ENCODE data around the gene CGNL1. TPM values are rescaled to one million over a fixed set of nuclear protein-coding genes. Genes with fewer than 3 reads are reported as not detected.
A peak's percentile ranks its signal among the peaks of the same experiment; 100 is the strongest.

CGNL1 gene
- total and polyA plus RNA-seq, 4 donors, result 14.5 to 30.9 (median 19.1) TPM

DNA sequence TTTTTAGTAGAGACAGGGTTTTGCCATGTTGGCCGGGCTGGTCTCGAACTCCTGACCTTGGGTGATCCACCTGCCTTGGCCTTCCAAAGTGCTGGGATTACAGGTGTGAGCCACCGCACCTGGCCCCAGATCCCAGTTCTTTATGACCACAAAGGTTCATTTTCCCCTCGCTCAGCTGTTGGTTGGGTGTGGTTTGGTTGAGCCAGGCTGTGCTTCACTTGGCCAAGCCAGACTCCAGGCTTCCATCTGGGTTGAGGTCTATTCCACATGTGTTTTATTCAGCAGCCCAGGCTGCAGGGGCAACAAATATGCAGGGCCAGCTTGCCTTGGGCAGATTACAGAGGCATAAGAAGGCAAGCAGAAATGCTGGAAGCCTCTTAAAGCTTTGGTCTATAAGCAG is 13.7 kb downstream of the CGNL1 start:
- Histone ChIP-seq H3K27me3 (ENCODE audit: control insufficient read depth, insufficient read depth, low read length) (no peaks in the 10 kb centered on the region), H3K36me3 (ENCODE audit: control insufficient read depth, insufficient read depth, low read length) (no peaks in the 10 kb centered on the region), H3K4me1 (ENCODE audit: control insufficient read depth, insufficient read depth, low read length) (peaks cover 26% of the 10 kb centered on the region), H3K4me3 (ENCODE audit: low read depth, low read length) (no peak overlapping the region), H3K27ac (ENCODE audit: low read depth, low read length) (no peak overlapping the region), H3K9me3 (ENCODE audit: control insufficient read depth, insufficient read depth, low read length) (peaks cover 1% of the 10 kb centered on the region)
- DNase-seq (ENCODE audit: low read depth in 4 of 6, low spot score in 6 of 6), result no peak
- 100% methylated on average over 3 of the region's 4 CpGs for WGBS (ENCODE audit: insufficient coverage)

DNA sequence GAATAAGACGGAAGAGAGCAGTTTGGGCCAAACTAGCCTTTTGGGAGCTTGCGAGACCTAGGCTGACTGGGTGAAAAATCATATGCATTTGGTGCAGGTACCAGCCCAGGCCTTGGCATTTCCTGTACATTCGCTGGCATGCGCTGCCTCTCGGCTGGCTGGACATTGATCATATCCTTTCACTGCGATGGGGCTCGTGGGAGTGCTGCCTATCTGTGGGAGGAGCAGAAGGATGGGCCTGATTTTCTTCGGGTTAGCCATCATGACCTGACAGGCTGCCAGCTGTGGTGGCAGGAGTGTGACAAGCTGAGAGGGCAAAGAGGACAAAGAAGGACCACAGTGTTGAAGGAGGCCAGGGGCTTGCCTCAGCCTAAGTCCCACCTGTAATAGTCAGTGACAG is 14.3 kb downstream of the CGNL1 start:
- Histone ChIP-seq H3K4me1 (ENCODE audit: control insufficient read depth, insufficient read depth, low read length) (peaks cover 26% of the 10 kb centered on the region), H3K4me3 (ENCODE audit: low read depth, low read length) (no peak overlapping the region), H3K27ac (ENCODE audit: low read depth, low read length) (no peak overlapping the region), H3K27me3 (ENCODE audit: control insufficient read depth, insufficient read depth, low read length) (no peaks in the 10 kb centered on the region), H3K36me3 (ENCODE audit: control insufficient read depth, insufficient read depth, low read length) (no peaks in the 10 kb centered on the region), H3K9me3 (ENCODE audit: control insufficient read depth, insufficient read depth, low read length) (peaks cover 1% of the 10 kb centered on the region)
- DNase-seq (ENCODE audit: low read depth in 4 of 6, low spot score in 6 of 6), result no peak
- WGBS (ENCODE audit: insufficient coverage), result 94% methylated on average over 8 of the region's 8 CpGs

- 100% methylated on average over 1 of the region's 2 CpGs for WGBS (ENCODE audit: insufficient coverage)
Observed at GRCh38 chr15:57391537-57391936, 15.2 kb downstream of the CGNL1 start.

GRCh38 chr15:57393061-57393460 is 16.8 kb downstream of the CGNL1 start:
- WGBS (ENCODE audit: insufficient coverage), result no CpG with 5 or more reads among the region's 2 CpGs
- Histone ChIP-seq H3K27me3 (ENCODE audit: control insufficient read depth, insufficient read depth, low read length) (no peaks in the 10 kb centered on the region), H3K36me3 (ENCODE audit: control insufficient read depth, insufficient read depth, low read length) (no peaks in the 10 kb centered on the region), H3K9me3 (ENCODE audit: control insufficient read depth, insufficient read depth, low read length) (peaks cover 1% of the 10 kb centered on the region), H3K27ac (ENCODE audit: low read depth, low read length) (no peak overlapping the region), H3K4me3 (ENCODE audit: low read depth, low read length) (no peak overlapping the region), H3K4me1 (ENCODE audit: control insufficient read depth, insufficient read depth, low read length) (peaks cover 8% of the 10 kb centered on the region)
- no peak for DNase-seq (ENCODE audit: low read depth in 4 of 6, low spot score in 6 of 6)

More at GRCh38 chr15:57391537-57391936, 15.2 kb downstream of the CGNL1 start:
- Histone ChIP-seq H3K4me3 (ENCODE audit: low read depth, low read length) (no peak overlapping the region), H3K27ac (ENCODE audit: low read depth, low read length) (no peak overlapping the region), H3K36me3 (ENCODE audit: control insufficient read depth, insufficient read depth, low read length) (no peaks in the 10 kb centered on the region), H3K4me1 (ENCODE audit: control insufficient read depth, insufficient read depth, low read length) (peaks cover 20% of the 10 kb centered on the region), H3K9me3 (ENCODE audit: control insufficient read depth, insufficient read depth, low read length) (peaks cover 1% of the 10 kb centered on the region), H3K27me3 (ENCODE audit: control insufficient read depth, insufficient read depth, low read length) (no peaks in the 10 kb centered on the region)
- no peak for DNase-seq (ENCODE audit: low read depth in 4 of 6, low spot score in 6 of 6)

DNA sequence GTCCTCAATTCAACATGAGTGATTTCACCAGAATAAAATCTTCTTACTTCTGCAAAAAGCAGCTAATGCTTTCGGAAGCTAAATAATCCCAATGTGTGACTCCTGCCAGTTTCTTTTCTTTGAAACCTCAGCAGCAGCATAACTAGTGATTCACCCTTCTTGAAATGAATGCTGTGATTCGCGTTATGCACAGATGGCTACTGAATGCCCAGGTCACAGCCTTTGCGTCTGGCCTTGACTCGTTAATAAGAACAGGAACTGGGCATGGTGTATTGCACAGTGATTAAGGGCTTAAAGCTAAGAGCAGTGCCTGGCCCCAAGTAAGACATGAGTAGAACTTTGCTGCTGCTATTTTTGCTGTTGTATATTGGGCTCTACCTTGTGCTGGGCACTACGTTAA is 19.0 kb downstream of the CGNL1 start:
- Histone ChIP-seq H3K4me1 (ENCODE audit: control insufficient read depth, insufficient read depth, low read length) (peaks cover 3% of the 10 kb centered on the region), H3K36me3 (ENCODE audit: control insufficient read depth, insufficient read depth, low read length) (no peaks in the 10 kb centered on the region), H3K27me3 (ENCODE audit: control insufficient read depth, insufficient read depth, low read length) (no peaks in the 10 kb centered on the region), H3K27ac (ENCODE audit: low read depth, low read length) (peak overlapping the region; percentile 42), H3K9me3 (ENCODE audit: control insufficient read depth, insufficient read depth, low read length) (peaks cover 1% of the 10 kb centered on the region), H3K4me3 (ENCODE audit: low read depth, low read length) (no peak overlapping the region)
- 28% methylated on average over 5 of the region's 6 CpGs for WGBS (ENCODE audit: insufficient coverage)
- peak in 2 of 6 donors; percentile 36 to 45 for DNase-seq (ENCODE audit: low read depth in 4 of 6, low spot score in 6 of 6)

- Histone ChIP-seq H3K27me3 (ENCODE audit: control insufficient read depth, insufficient read depth, low read length) (no peaks in the 10 kb centered on the region), H3K27ac (ENCODE audit: low read depth, low read length) (no peak overlapping the region), H3K4me1 (ENCODE audit: control insufficient read depth, insufficient read depth, low read length) (peaks cover 8% of the 10 kb centered on the region), H3K9me3 (ENCODE audit: control insufficient read depth, insufficient read depth, low read length) (no peaks in the 10 kb centered on the region), H3K36me3 (ENCODE audit: control insufficient read depth, insufficient read depth, low read length) (no peaks in the 10 kb centered on the region), H3K4me3 (ENCODE audit: low read depth, low read length) (no peak overlapping the region)
- WGBS (ENCODE audit: insufficient coverage), result 100% methylated on average over 3 of the region's 6 CpGs
- DNase-seq (ENCODE audit: low read depth in 4 of 6, low spot score in 6 of 6), result no peak
Observed at GRCh38 chr15:57398336-57398735, 22.0 kb downstream of the CGNL1 start.

- H3K4me1 ChIP-seq (ENCODE audit: control insufficient read depth, insufficient read depth, low read length), result peaks cover 13% of the 10 kb centered on the region
- no peaks in the 10 kb centered on the region for H3K9me3 ChIP-seq (ENCODE audit: control insufficient read depth, insufficient read depth, low read length)
- no peaks in the 10 kb centered on the region for H3K27me3 ChIP-seq (ENCODE audit: control insufficient read depth, insufficient read depth, low read length)
- no peak for DNase-seq (ENCODE audit: low read depth in 4 of 6, low spot score in 6 of 6)
- no peak overlapping the region for H3K4me3 ChIP-seq (ENCODE audit: low read depth, low read length)
- no peaks in the 10 kb centered on the region for H3K36me3 ChIP-seq (ENCODE audit: control insufficient read depth, insufficient read depth, low read length)
- WGBS (ENCODE audit: insufficient coverage), result no CpG with 5 or more reads among the region's 1 CpG
- no peak overlapping the region for H3K27ac ChIP-seq (ENCODE audit: low read depth, low read length)
Observed at GRCh38 chr15:57401546-57401945, 25.2 kb downstream of the CGNL1 start.

GRCh38 chr15:57403017-57403416 is 26.7 kb downstream of the CGNL1 start:
- Histone ChIP-seq H3K4me1 (ENCODE audit: control insufficient read depth, insufficient read depth, low read length) (peaks cover 13% of the 10 kb centered on the region), H3K4me3 (ENCODE audit: low read depth, low read length) (no peak overlapping the region), H3K9me3 (ENCODE audit: control insufficient read depth, insufficient read depth, low read length) (no peaks in the 10 kb centered on the region), H3K36me3 (ENCODE audit: control insufficient read depth, insufficient read depth, low read length) (no peaks in the 10 kb centered on the region), H3K27ac (ENCODE audit: low read depth, low read length) (peak overlapping the region; percentile 36), H3K27me3 (ENCODE audit: control insufficient read depth, insufficient read depth, low read length) (no peaks in the 10 kb centered on the region)
- peak in 1 of 6 donors; percentile 65 for DNase-seq (ENCODE audit: low read depth in 4 of 6, low spot score in 6 of 6)
- WGBS (ENCODE audit: insufficient coverage), result 26% methylated on average over 2 of the region's 4 CpGs

GRCh38 chr15:57403566-57404325 is 27.4 kb downstream of the CGNL1 start:
- peak overlapping the region; percentile 62 for H3K27ac ChIP-seq (ENCODE audit: low read depth, low read length)
- DNase-seq (ENCODE audit: low read depth in 4 of 6, low spot score in 6 of 6), result peak in 1 of 6 donors; percentile 57
- WGBS (ENCODE audit: insufficient coverage), result 72% methylated on average over 4 of the region's 5 CpGs

GRCh38 chr15:57405133-57405532 is 28.8 kb downstream of the CGNL1 start:
- WGBS (ENCODE audit: insufficient coverage), result 52% methylated on average over 4 of the region's 5 CpGs
- Histone ChIP-seq H3K9me3 (ENCODE audit: control insufficient read depth, insufficient read depth, low read length) (no peaks in the 10 kb centered on the region), H3K4me1 (ENCODE audit: control insufficient read depth, insufficient read depth, low read length) (peaks cover 13% of the 10 kb centered on the region), H3K27ac (ENCODE audit: low read depth, low read length) (no peak overlapping the region), H3K36me3 (ENCODE audit: control insufficient read depth, insufficient read depth, low read length) (no peaks in the 10 kb centered on the region), H3K4me3 (ENCODE audit: low read depth, low read length) (no peak overlapping the region), H3K27me3 (ENCODE audit: control insufficient read depth, insufficient read depth, low read length) (no peaks in the 10 kb centered on the region)
- no peak for DNase-seq (ENCODE audit: low read depth in 4 of 6, low spot score in 6 of 6)

More at GRCh38 chr15:57403566-57404325, 27.4 kb downstream of the CGNL1 start:
- no peak overlapping the region for H3K4me3 ChIP-seq (ENCODE audit: low read depth, low read length)
- no peaks in the 10 kb centered on the region for H3K36me3 ChIP-seq (ENCODE audit: control insufficient read depth, insufficient read depth, low read length)
- no peaks in the 10 kb centered on the region for H3K27me3 ChIP-seq (ENCODE audit: control insufficient read depth, insufficient read depth, low read length)
- H3K9me3 ChIP-seq (ENCODE audit: control insufficient read depth, insufficient read depth, low read length), result no peaks in the 10 kb centered on the region
- peaks cover 13% of the 10 kb centered on the region for H3K4me1 ChIP-seq (ENCODE audit: control insufficient read depth, insufficient read depth, low read length)

Measured in spinal cord (tissue), 10 donors.